PC-9 (cell line): ENCODE results near the gene MTHFSD.

Experiments
- CTCF ChIP-seq: fragments of 200-600 bp; sonication (generic); conservative IDR thresholded peaks from 2 replicates; pipeline ENCODE4 v1.6.1; 2017; ENCODE audit warnings: mixed run types, antibody characterized with exemption, mild to moderate bottlenecking, moderate library complexity
- EZH2 ChIP-seq: fragments of 200-600 bp; sonication (generic); IDR thresholded peaks from 2 replicates; pipeline ENCODE4 v1.8.0; 2017; ENCODE audit warnings: antibody characterized with exemption, low read depth

- no peak for TF ChIP-seq EZH2
- peak; percentile 67 for TF ChIP-seq CTCF
Observed at GRCh38 chr16:86517652-86518258, 37.3 kb downstream of the MTHFSD start.
